GM19193 (cell line): ENCODE data around the gene ILF3.

Source experiments
- POLR2A ChIP-seq: IDR thresholded peaks from 4 replicates; pipeline ENCODE4 v1.6.1; 2011; ENCODE audit not compliant: insufficient read depth, insufficient read length; ENCODE audit errors: extremely low read depth

ILF3 gene

GRCh38 chr19:10685210-10685609 lies 31.1 kb downstream of the ILF3 start:
- TF ChIP-seq POLR2A: no peak

- TF ChIP-seq POLR2A: no peak
Measured at GRCh38 chr19:10686193-10686592, 32.0 kb downstream of the ILF3 start.

- no peak for TF ChIP-seq POLR2A
Measured at GRCh38 chr19:10686661-10687517, 32.7 kb downstream of the ILF3 start.

- no peak for TF ChIP-seq POLR2A
Measured at GRCh38 chr19:10687518-10688288, 33.6 kb downstream of the ILF3 start.

- no peak for TF ChIP-seq POLR2A
Measured at GRCh38 chr19:10688545-10689280, 34.6 kb downstream of the ILF3 start.

- no peak for TF ChIP-seq POLR2A
Measured at GRCh38 chr19:10690341-10690781, 36.2 kb downstream of the ILF3 start.

GRCh38 chr19:10691178-10691881 lies 37.2 kb downstream of the ILF3 start:
- no peak for TF ChIP-seq POLR2A

GRCh38 chr19:10691883-10692282 lies 37.7 kb downstream of the ILF3 start:
- TF ChIP-seq POLR2A: peak; percentile 42

- TF ChIP-seq POLR2A: no peak
Measured at GRCh38 chr19:10692673-10693264, 38.6 kb downstream of the ILF3 start.

- TF ChIP-seq POLR2A: no peak
Measured at GRCh38 chr19:10694706-10695307, 40.7 kb downstream of the ILF3 start.

GRCh38 chr19:10695401-10696398 lies 41.6 kb downstream of the ILF3 start:
- TF ChIP-seq POLR2A: no peak

GRCh38 chr19:10699650-10700335 lies 45.6 kb downstream of the ILF3 start:
- no peak for TF ChIP-seq POLR2A
